Lower leg skin (tissue), 4 donors: ENCODE measurements around the gene PARVG. TPM values are rescaled to one million over a fixed set of nuclear protein-coding genes. Genes with fewer than 3 reads are reported as not detected.

Experiments used
- DNase-seq, 2 donors: peaks; one replicate each; pipeline ENCODE4 v3.0.0-alpha.2; 2019; ENCODE audit warnings: low spot score in 2 of 2
- H3K4me3 ChIP-seq: fragments of 200-600 bp; sonication (generic); 2 replicates; pipeline ENCODE4 v1.5.1; 2017; ENCODE audit warnings: mild to moderate bottlenecking, low read depth; ENCODE audit not compliant: poor library complexity, severe bottlenecking
- POLR2A ChIP-seq, 2 donors: fragments of 450-650 bp; IDR thresholded peaks; one replicate each; pipeline ENCODE4 v1.6.1; 2016 to 2017; ENCODE audit warnings: antibody characterized with exemption in 2 of 2, mild to moderate bottlenecking in 1 of 2, moderate library complexity in 1 of 2
- WGBS, 2 donors: methylation state at CpG; one replicate each; pipeline ENCODE4 v1.1.5; 2018; 5-methylcytosine and 5-hydroxymethylcytosine counted together
- intact Hi-C: fragments of 100-400 bp; cut with DNase I; formaldehyde crosslinking; loops from one replicate; pipeline ENCODE4 v1.15.0; 2023; ENCODE audit warnings: low total_unique reads
- total RNA-seq, 4 donors: library from RNA; depleted of rRNA; stranded (reverse); fragments of >200 nt; gene quantifications; one replicate each; pipeline ENCODE4 v1.1.0, GENCODE V29; 2016
- TF ChIP-seq, protein P1 (sequence below), 3 donors: fragments of 450-650 bp; IDR thresholded peaks; one replicate each; pipeline ENCODE4 v1.5.1; 2016; ENCODE audit warnings: antibody characterized with exemption in 3 of 3, mild to moderate bottlenecking in 3 of 3, moderate library complexity in 2 of 3

Gene PARVG
- total RNA-seq, 4 donors from 2014 or later: 2.0 to 11.1 (median 4.5) TPM

DNA sequence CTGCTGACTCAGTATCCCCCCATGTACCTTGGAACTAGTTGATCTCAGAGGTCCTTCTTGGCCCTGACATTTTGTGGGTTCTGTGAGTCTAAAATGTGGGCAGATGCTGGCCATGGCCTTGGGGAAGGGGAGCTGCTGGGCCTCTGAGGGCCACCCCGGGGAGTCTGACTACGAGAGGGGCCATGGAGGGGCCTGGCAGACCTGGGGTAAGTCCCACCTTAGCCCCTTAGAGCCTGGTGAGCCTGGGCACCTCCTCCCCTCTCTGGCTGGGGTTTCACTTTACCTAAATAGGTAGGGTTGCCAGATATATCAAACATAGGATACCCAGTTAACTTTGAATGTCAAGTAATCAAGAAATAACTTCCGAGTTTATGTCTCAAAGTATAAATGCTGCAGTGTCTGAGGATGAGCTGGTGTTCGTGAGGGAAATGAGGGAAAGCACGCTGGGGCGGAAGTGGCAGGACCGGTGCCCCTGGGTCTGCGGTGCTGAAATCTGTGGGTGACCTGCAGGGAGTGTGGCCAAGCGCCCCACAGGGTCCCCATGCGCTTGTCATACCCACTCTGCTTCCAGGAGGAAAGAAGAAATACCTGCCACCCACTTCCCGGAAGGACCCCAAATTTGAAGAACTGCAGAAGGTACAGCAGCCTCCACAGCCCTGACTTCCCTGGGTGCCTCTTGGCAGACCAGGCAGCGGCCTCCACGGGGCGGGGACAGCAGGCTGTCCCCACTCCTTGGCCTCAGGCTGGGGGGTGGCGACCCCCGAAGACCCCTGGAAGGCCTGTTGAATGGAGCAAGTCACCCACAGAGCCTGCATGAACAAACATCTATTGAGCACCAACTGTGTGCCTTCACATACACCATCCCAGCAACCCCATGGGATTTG is 4.8 kb downstream of the PARVG start:
- TF ChIP-seq POLR2A (IDR thresholded peaks at IDR 0.05): no peak
- TF ChIP-seq, protein P1, sequence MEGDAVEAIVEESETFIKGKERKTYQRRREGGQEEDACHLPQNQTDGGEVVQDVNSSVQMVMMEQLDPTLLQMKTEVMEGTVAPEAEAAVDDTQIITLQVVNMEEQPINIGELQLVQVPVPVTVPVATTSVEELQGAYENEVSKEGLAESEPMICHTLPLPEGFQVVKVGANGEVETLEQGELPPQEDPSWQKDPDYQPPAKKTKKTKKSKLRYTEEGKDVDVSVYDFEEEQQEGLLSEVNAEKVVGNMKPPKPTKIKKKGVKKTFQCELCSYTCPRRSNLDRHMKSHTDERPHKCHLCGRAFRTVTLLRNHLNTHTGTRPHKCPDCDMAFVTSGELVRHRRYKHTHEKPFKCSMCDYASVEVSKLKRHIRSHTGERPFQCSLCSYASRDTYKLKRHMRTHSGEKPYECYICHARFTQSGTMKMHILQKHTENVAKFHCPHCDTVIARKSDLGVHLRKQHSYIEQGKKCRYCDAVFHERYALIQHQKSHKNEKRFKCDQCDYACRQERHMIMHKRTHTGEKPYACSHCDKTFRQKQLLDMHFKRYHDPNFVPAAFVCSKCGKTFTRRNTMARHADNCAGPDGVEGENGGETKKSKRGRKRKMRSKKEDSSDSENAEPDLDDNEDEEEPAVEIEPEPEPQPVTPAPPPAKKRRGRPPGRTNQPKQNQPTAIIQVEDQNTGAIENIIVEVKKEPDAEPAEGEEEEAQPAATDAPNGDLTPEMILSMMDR (IDR thresholded peaks at IDR 0.05): no peak
- DNase-seq: no peak
- intact Hi-C loops: no loop called here
- no peak overlapping the region for H3K4me3 ChIP-seq
- WGBS, 2 donors: 79 to 83% methylated on average over 13 of the region's 16 CpGs

DNA sequence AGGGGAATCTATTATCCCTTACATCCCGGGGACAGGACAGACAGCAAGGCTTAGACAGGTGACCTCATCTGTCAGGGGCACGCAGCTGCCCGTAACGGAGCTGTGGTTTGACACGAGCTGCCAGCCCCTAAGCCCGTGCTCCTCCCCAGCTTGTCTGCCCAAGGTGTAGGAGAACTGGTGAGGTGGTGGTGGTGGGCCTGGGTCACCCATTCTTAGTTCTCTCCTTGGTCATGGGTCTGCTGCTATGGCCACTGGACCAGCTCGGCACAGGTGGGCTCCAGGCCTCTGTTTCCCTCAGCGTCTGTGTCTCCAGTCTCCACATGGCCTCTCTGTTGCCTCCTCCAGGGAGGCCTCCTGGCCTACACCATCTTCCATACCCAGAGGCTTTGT is 5.4 kb downstream of the PARVG start:
- H3K4me3 ChIP-seq: no peak overlapping the region
- no peak for TF ChIP-seq POLR2A (IDR thresholded peaks at IDR 0.05)
- TF ChIP-seq, protein P1 (IDR thresholded peaks at IDR 0.05): no peak
- DNase-seq: no peak
- 89 to 91% methylated on average over 8 of the region's 8 CpGs for WGBS, 2 donors
- intact Hi-C loops: no loop called here

DNA sequence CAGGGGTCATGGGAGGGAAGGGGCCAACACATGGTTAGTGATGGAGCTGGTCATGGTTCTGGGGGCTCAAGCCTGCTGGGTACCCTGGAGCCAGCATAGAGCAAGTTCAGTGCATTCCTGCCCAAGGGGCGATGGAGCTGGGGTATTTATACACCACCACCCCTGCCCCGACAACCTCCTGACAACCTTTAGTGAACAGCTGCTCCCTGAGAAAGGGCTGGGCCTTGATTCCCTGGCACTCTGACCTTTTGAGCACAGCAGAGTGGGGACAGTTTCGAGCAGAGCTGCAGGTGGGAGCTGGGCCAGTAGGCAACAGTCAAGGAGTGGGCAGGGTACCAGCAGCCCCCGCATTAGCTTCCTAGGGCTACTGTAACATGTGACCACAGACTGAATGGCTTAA is 6.0 kb downstream of the PARVG start:
- WGBS, 2 donors: 91 to 95% methylated on average over 4 of the region's 4 CpGs
- no peak for TF ChIP-seq POLR2A (IDR thresholded peaks at IDR 0.05)
- TF ChIP-seq, protein P1 (IDR thresholded peaks at IDR 0.05): no peak
- DNase-seq: no peak
- intact Hi-C loops: no loop called here
- no peak overlapping the region for H3K4me3 ChIP-seq

DNA sequence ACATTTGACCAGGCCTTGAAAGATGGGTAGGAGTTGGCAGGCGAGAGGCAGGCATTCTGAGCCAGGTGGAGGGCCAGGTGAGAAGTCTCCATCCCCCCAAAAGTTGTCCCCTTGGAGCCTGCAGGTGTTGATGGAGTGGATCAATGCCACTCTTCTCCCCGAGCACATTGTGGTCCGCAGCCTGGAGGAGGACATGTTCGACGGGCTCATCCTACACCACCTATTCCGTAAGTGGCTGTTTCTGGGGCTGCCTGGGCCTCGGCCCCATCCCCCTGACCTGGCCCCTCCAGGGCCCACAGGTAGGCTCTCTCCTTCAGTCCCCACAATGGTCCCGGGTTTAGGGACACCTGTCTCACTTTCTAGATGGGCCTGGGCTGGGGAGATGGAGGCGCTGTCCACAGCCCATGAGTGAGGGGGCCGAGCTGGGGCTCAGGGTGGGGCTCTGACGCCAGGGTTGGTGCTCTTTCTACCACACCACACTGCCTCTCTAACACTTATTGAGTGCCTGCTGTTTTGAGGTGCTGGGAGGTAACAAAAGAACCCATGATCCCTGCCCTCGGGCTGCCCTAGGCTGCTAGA is 7.0 kb downstream of the PARVG start:
- no peak for DNase-seq
- TF ChIP-seq, protein P1 (IDR thresholded peaks at IDR 0.05): no peak
- no peak for TF ChIP-seq POLR2A (IDR thresholded peaks at IDR 0.05)
- H3K4me3 ChIP-seq: no peak overlapping the region
- WGBS, 2 donors: 93 to 98% methylated on average over 11 to 12 of the region's 12 CpGs
- intact Hi-C loops: no loop called here

DNA sequence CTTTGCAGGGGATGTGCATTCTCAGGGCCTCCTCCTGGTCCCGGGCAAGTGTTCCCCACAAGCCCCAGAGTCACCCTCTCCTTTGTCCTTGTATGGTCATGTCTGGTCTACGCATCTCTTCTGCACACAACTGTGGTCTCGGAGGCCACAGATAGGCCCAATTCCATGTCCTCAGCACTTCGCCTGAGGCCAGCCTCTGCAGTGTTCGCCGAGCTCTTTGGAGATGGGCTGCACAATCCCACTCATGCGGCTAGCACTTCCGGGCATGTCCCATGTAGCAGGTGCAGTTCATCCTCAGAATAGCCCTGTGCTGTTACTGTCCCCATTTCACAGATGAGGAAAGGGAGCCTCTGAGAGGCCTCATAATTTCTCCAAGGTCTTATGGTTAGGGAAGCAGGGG is 7.6 kb downstream of the PARVG start:
- no peak overlapping the region for H3K4me3 ChIP-seq
- TF ChIP-seq, protein P1 (IDR thresholded peaks at IDR 0.05): no peak
- TF ChIP-seq POLR2A (IDR thresholded peaks at IDR 0.05): no peak
- no peak for DNase-seq
- WGBS, 2 donors: 85 to 94% methylated on average over 8 of the region's 8 CpGs
- intact Hi-C loops: no loop called here
